ENCODE results near the gene PROSER3.

The PROSER3 gene

DNA sequence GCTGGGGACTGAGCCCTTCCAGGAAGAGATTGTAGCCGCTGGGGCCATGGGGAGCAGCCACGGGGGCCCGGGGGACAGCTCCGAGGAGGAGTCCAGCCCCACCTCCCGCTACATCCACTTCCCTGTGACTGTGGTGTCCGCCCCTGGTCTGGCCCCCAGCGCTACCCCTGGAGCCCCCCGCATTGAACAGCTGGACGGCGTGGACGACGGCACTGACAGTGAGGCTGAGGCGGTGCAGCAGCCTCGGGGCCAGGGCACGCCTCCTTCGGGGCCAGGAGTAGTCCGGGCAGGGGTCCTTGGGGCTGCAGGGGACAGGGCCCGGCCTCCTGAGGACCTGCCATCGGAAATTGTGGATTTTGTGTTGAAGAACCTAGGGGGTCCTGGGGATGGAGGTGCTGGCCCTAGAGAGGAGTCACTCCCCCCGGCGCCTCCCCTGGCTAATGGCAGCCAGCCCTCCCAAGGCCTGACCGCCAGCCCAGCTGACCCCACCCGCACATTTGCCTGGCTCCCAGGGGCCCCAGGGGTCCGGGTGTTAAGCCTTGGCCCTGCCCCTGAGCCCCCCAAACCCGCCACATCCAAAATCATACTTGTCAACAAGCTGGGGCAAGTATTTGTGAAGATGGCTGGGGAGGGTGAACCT lies 25.3 kb upstream of the PROSER3 start:
- no peaks in the 10 kb centered on the region for H3K27me3 ChIP-seq (ENCODE audit: low read depth, low read length)
- H3K27ac ChIP-seq (ENCODE audit: low read length) = no peak overlapping the region
- H3K36me3 ChIP-seq (ENCODE audit: control insufficient read depth in 1 of 2, insufficient read depth in 2 of 2, low read length in 2 of 2) = peaks cover 50 to 88% of the 10 kb centered on the region in 2 donors

GRCh38 chr19:35733180-35734125 lies 24.5 kb upstream of the PROSER3 start:
- H3K27me3 ChIP-seq (ENCODE audit: low read depth, low read length) = no peaks in the 10 kb centered on the region
- peaks cover 52 to 88% of the 10 kb centered on the region in 2 donors for H3K36me3 ChIP-seq (ENCODE audit: control insufficient read depth in 1 of 2, insufficient read depth in 2 of 2, low read length in 2 of 2)
- no peak overlapping the region for H3K27ac ChIP-seq (ENCODE audit: low read length)
- H3K4me3 ChIP-seq (ENCODE audit: low read depth in 1 of 2, low read length in 2 of 2) = no peak overlapping the region
- H3K9me3 ChIP-seq (ENCODE audit: control insufficient read depth in 1 of 2, low read length in 2 of 2) = no peaks in the 10 kb centered on the region
- H3K4me1 ChIP-seq (ENCODE audit: control insufficient read depth in 1 of 2, insufficient read depth in 2 of 2, low read length in 2 of 2) = no peaks in the 10 kb centered on the region

More for the DNA sequence above, 25.3 kb upstream of the PROSER3 start:
- no peaks in the 10 kb centered on the region for H3K4me1 ChIP-seq (ENCODE audit: control insufficient read depth in 1 of 2, insufficient read depth in 2 of 2, low read length in 2 of 2)
- H3K4me3 ChIP-seq (ENCODE audit: low read depth in 1 of 2, low read length in 2 of 2) = no peak overlapping the region
- no peaks in the 10 kb centered on the region for H3K9me3 ChIP-seq (ENCODE audit: control insufficient read depth in 1 of 2, low read length in 2 of 2)

DNA sequence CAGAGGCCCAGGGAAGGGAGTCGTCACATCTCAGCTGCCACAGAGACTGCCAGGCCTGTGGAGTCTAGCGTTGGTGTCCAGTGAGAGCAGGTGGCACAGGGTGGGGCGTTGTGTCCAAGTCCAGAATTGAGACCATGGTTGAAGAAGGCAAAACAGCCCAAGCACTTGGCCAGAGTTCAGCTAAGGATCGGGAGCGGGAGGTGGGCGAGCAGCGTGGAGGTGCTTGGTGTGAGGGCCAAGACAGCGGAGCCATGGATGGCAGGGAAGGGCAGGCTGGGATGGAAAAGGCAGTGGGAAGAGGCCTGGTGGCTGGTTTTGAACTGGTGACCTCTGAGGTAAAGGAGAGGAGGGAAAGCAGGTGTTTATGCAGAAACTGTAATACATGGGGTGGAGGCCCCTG lies 23.7 kb upstream of the PROSER3 start:
- no peak overlapping the region for H3K4me3 ChIP-seq (ENCODE audit: low read depth in 1 of 2, low read length in 2 of 2)
- no peaks in the 10 kb centered on the region for H3K4me1 ChIP-seq (ENCODE audit: control insufficient read depth in 1 of 2, insufficient read depth in 2 of 2, low read length in 2 of 2)
- no peaks in the 10 kb centered on the region for H3K27me3 ChIP-seq (ENCODE audit: low read depth, low read length)
- no peaks in the 10 kb centered on the region for H3K9me3 ChIP-seq (ENCODE audit: control insufficient read depth in 1 of 2, low read length in 2 of 2)
- H3K36me3 ChIP-seq (ENCODE audit: control insufficient read depth in 1 of 2, insufficient read depth in 2 of 2, low read length in 2 of 2) = peaks cover 48 to 87% of the 10 kb centered on the region in 2 donors
- H3K27ac ChIP-seq (ENCODE audit: low read length) = no peak overlapping the region

GRCh38 chr19:35734889-35735288 lies 23.1 kb upstream of the PROSER3 start:
- Histone ChIP-seq H3K4me1 (ENCODE audit: control insufficient read depth in 1 of 2, insufficient read depth in 2 of 2, low read length in 2 of 2) (peaks cover 3 to 5% of the 10 kb centered on the region in 2 donors), H3K9me3 (ENCODE audit: control insufficient read depth in 1 of 2, low read length in 2 of 2) (no peaks in the 10 kb centered on the region), H3K36me3 (ENCODE audit: control insufficient read depth in 1 of 2, insufficient read depth in 2 of 2, low read length in 2 of 2) (peaks cover 45 to 81% of the 10 kb centered on the region in 2 donors), H3K27ac (ENCODE audit: low read length) (no peak overlapping the region), H3K27me3 (ENCODE audit: low read depth, low read length) (no peaks in the 10 kb centered on the region), H3K4me3 (ENCODE audit: low read depth in 1 of 2, low read length in 2 of 2) (no peak overlapping the region)

GRCh38 chr19:35736913-35737886 lies 20.8 kb upstream of the PROSER3 start:
- peaks cover 4 to 11% of the 10 kb centered on the region in 2 donors for H3K4me1 ChIP-seq (ENCODE audit: control insufficient read depth in 1 of 2, insufficient read depth in 2 of 2, low read length in 2 of 2)
- no peaks in the 10 kb centered on the region for H3K9me3 ChIP-seq (ENCODE audit: control insufficient read depth in 1 of 2, low read length in 2 of 2)
- no peak overlapping the region for H3K4me3 ChIP-seq (ENCODE audit: low read depth in 1 of 2, low read length in 2 of 2)
- no peaks in the 10 kb centered on the region for H3K27me3 ChIP-seq (ENCODE audit: low read depth, low read length)
- H3K36me3 ChIP-seq (ENCODE audit: control insufficient read depth in 1 of 2, insufficient read depth in 2 of 2, low read length in 2 of 2) = peaks cover 32 to 62% of the 10 kb centered on the region in 2 donors
- no peak overlapping the region for H3K27ac ChIP-seq (ENCODE audit: low read length)

- peaks cover 32 to 57% of the 10 kb centered on the region in 2 donors for H3K36me3 ChIP-seq (ENCODE audit: control insufficient read depth in 1 of 2, insufficient read depth in 2 of 2, low read length in 2 of 2)
- H3K27me3 ChIP-seq (ENCODE audit: low read depth, low read length) = no peaks in the 10 kb centered on the region
- no peak overlapping the region for H3K4me3 ChIP-seq (ENCODE audit: low read depth in 1 of 2, low read length in 2 of 2)
- no peak overlapping the region for H3K27ac ChIP-seq (ENCODE audit: low read length)
- H3K9me3 ChIP-seq (ENCODE audit: control insufficient read depth in 1 of 2, low read length in 2 of 2) = no peaks in the 10 kb centered on the region
- peaks cover 4 to 11% of the 10 kb centered on the region in 2 donors for H3K4me1 ChIP-seq (ENCODE audit: control insufficient read depth in 1 of 2, insufficient read depth in 2 of 2, low read length in 2 of 2)
Measured at GRCh38 chr19:35738021-35738886, 19.7 kb upstream of the PROSER3 start.

DNA sequence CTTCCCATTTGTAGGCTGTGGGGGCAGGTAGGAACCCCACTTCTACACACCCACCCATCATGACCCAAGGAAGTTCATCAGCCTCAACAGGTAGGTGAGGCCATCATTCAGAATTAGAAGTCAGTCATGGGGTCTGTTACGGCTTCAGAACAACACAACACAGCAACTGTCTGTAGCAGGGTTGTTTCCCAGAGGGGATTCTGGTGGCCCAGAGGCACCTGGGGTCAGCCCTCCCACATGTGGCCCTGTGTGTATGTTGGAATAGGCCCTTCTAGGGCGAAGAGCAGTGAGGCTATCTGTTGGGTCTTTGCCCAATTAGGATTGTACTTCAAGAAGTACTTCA lies 19.1 kb upstream of the PROSER3 start:
- Histone ChIP-seq H3K4me1 (ENCODE audit: control insufficient read depth in 1 of 2, insufficient read depth in 2 of 2, low read length in 2 of 2) (peaks cover 4 to 13% of the 10 kb centered on the region in 2 donors), H3K36me3 (ENCODE audit: control insufficient read depth in 1 of 2, insufficient read depth in 2 of 2, low read length in 2 of 2) (peaks cover 30 to 53% of the 10 kb centered on the region in 2 donors), H3K27me3 (ENCODE audit: low read depth, low read length) (no peaks in the 10 kb centered on the region), H3K9me3 (ENCODE audit: control insufficient read depth in 1 of 2, low read length in 2 of 2) (no peaks in the 10 kb centered on the region), H3K27ac (ENCODE audit: low read length) (no peak overlapping the region), H3K4me3 (ENCODE audit: low read depth in 1 of 2, low read length in 2 of 2) (no peak overlapping the region)

GRCh38 chr19:35739275-35740107 lies 18.5 kb upstream of the PROSER3 start:
- H3K4me3 ChIP-seq (ENCODE audit: low read depth in 1 of 2, low read length in 2 of 2) = peak overlapping the region; percentile 70 to 81
- H3K36me3 ChIP-seq (ENCODE audit: control insufficient read depth in 1 of 2, insufficient read depth in 2 of 2, low read length in 2 of 2) = peaks cover 24 to 50% of the 10 kb centered on the region in 2 donors
- H3K27me3 ChIP-seq (ENCODE audit: low read depth, low read length) = no peaks in the 10 kb centered on the region
- H3K4me1 ChIP-seq (ENCODE audit: control insufficient read depth in 1 of 2, insufficient read depth in 2 of 2, low read length in 2 of 2) = peaks cover 10 to 19% of the 10 kb centered on the region in 2 donors
- H3K9me3 ChIP-seq (ENCODE audit: control insufficient read depth in 1 of 2, low read length in 2 of 2) = no peaks in the 10 kb centered on the region
- peak overlapping the region; percentile 67 for H3K27ac ChIP-seq (ENCODE audit: low read length)

- peak overlapping the region; percentile 70 to 81 for H3K4me3 ChIP-seq (ENCODE audit: low read depth in 1 of 2, low read length in 2 of 2)
- H3K4me1 ChIP-seq (ENCODE audit: control insufficient read depth in 1 of 2, insufficient read depth in 2 of 2, low read length in 2 of 2) = peaks cover 12 to 22% of the 10 kb centered on the region in 2 donors
- H3K27me3 ChIP-seq (ENCODE audit: low read depth, low read length) = no peaks in the 10 kb centered on the region
- H3K27ac ChIP-seq (ENCODE audit: low read length) = peak overlapping the region; percentile 67
- H3K36me3 ChIP-seq (ENCODE audit: control insufficient read depth in 1 of 2, insufficient read depth in 2 of 2, low read length in 2 of 2) = peaks cover 19 to 48% of the 10 kb centered on the region in 2 donors
- no peaks in the 10 kb centered on the region for H3K9me3 ChIP-seq (ENCODE audit: control insufficient read depth in 1 of 2, low read length in 2 of 2)
Measured at GRCh38 chr19:35740108-35740422, 17.9 kb upstream of the PROSER3 start.
